ENCODE results near the gene GIT2. TPM values are rescaled to one million over a fixed set of nuclear protein-coding genes. Genes with fewer than 3 reads are reported as not detected.

GIT2 gene
- total and polyA plus RNA-seq, 9 donors: 17.4 to 58.8 (median 43.7) TPM

DNA sequence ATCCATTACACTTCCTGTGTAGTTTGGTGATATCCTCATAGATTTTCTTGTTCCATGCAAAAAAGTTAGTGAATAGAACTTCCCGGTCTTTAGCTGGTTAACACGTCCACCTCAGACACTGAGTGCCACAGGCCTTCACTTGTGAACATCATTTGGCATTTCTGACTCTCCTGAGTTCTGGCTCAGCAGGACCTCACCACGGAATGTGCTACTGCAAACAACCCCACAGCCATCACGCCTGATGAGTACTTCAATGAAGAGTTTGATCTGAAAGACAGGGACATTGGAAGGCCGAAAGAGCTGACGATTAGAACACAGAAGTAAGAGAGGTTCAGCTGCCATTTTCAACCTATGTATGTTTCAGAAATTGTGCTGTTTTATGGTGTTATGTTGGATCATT lies 32.2 kb upstream of the GIT2 start:
- TF ChIP-seq, protein P1, sequence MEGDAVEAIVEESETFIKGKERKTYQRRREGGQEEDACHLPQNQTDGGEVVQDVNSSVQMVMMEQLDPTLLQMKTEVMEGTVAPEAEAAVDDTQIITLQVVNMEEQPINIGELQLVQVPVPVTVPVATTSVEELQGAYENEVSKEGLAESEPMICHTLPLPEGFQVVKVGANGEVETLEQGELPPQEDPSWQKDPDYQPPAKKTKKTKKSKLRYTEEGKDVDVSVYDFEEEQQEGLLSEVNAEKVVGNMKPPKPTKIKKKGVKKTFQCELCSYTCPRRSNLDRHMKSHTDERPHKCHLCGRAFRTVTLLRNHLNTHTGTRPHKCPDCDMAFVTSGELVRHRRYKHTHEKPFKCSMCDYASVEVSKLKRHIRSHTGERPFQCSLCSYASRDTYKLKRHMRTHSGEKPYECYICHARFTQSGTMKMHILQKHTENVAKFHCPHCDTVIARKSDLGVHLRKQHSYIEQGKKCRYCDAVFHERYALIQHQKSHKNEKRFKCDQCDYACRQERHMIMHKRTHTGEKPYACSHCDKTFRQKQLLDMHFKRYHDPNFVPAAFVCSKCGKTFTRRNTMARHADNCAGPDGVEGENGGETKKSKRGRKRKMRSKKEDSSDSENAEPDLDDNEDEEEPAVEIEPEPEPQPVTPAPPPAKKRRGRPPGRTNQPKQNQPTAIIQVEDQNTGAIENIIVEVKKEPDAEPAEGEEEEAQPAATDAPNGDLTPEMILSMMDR (IDR thresholded peaks at IDR 0.05): no peak
- TF ChIP-seq EP300 (IDR thresholded peaks at IDR 0.05) (no peak), POLR2A (IDR thresholded peaks at IDR 0.05) (no peak)
- no peaks in the 10 kb centered on the region for H3K27me3 ChIP-seq
- no peak for DNase-seq
- no peak overlapping the region for H3K27ac ChIP-seq
- H3K36me3 ChIP-seq: no peaks in the 10 kb centered on the region
- WGBS, 3 donors: 80 to 83% (median 81%) methylated on average over 6 of the region's 6 CpGs
- intact Hi-C loops (cut with DNase I): no loop called here
- H3K4me1 ChIP-seq (ENCODE audit: insufficient read depth): no peaks in the 10 kb centered on the region
- no peak overlapping the region for H3K4me3 ChIP-seq
- H3K9me3 ChIP-seq: no peaks in the 10 kb centered on the region

DNA sequence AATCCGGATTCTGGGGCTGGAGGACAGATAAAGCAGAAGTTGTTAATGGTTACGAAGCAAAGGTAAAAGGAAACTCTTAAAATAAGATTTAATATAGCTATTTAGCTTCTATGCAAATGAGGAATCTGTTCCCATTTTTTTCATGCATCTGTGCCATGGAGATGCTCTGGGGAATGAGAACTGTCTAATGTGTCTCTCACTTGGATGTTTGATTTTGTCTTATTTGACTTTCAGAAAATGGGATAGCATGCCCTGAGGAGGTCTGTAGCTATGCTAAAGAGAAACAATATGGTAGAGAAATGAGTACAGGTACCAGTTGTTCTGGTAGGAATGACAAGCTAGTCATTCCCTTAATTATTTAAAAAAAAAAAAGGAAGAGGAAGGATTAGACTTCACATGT lies 27.9 kb upstream of the GIT2 start:
- Histone ChIP-seq H3K4me3 (no peak overlapping the region), H3K27ac (no peak overlapping the region), H3K4me1 (ENCODE audit: insufficient read depth) (no peaks in the 10 kb centered on the region), H3K36me3 (no peaks in the 10 kb centered on the region), H3K27me3 (no peaks in the 10 kb centered on the region), H3K9me3 (no peaks in the 10 kb centered on the region)
- TF ChIP-seq, protein P1 (IDR thresholded peaks at IDR 0.05): no peak
- no peak for TF ChIP-seq EP300 (IDR thresholded peaks at IDR 0.05)
- no peak for TF ChIP-seq POLR2A (IDR thresholded peaks at IDR 0.05)
- intact Hi-C loops (cut with DNase I): no loop called here
- DNase-seq: no peak
- WGBS, 3 donors: 71 to 80% (median 76%) methylated on average over 2 of the region's 2 CpGs

DNA sequence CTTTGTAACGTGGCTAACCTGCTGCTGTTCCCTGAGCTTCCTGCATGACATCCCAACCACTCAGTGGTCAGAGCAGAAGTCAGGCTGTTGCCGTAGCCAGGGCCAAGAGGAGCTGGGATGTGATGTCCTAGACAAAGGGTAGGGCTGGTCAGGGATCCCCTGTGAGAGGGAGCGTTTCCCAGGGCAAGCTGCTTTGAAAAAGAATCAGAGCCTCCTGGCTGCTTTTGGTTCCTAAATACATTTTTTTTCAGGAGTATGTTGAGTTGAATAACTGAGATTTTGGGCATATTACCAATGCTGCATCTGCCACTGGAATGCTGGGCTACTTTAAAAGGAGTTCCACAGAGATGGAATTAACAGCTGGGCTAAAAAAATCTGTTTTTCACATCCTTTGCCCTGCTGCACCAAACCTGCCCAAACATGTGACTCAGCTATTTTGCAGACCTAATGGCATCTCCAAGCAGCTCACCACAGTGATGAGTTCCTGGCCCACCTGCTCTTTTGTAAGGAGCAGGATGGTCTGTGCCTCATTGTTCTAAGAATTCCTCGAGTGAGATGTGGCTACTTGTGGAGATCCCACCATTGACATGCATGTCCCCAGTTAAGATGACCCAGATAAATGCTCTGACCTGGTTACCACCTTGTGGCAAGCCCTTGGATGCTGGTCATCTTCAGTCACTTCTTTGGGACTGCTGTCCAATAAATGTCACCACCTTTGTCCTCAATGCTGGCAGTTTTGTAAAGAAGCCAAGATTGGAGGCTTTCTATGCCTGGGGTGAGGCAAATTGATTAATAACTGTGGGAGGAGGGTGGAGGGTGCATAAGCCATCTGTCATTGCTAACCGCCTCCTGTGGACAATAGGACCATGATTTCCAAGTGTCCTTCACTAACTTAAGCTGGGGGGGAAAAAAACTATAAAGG lies 27.2 kb upstream of the GIT2 start:
- H3K36me3 ChIP-seq: no peaks in the 10 kb centered on the region

DNA sequence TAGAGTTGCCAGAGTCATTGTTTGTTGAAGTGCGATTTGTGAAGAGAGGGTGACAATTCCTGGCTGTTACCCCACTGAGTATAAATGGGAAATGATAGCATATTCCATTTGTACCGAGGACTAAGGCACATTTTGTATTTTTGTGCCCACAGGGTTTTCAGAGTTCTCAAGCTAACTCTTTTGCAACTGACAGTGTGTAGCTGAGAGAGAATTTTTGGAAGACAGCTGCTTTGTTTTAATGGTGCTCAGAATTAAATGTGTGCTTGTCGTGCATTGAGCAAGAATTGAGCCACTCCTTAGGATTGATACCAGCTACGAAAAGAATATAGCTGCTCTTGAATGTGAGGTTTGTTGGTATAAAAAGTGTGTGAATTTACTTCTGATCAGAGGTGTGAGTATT lies 24.8 kb upstream of the GIT2 start:
- Histone ChIP-seq H3K9me3 (no peaks in the 10 kb centered on the region), H3K36me3 (no peaks in the 10 kb centered on the region), H3K4me3 (no peak overlapping the region), H3K4me1 (ENCODE audit: insufficient read depth) (no peaks in the 10 kb centered on the region), H3K27ac (no peak overlapping the region), H3K27me3 (no peaks in the 10 kb centered on the region)
- no peak for TF ChIP-seq EP300 (IDR thresholded peaks at IDR 0.05)
- no peak for TF ChIP-seq POLR2A (IDR thresholded peaks at IDR 0.05)
- TF ChIP-seq, protein P1 (IDR thresholded peaks at IDR 0.05): no peak
- intact Hi-C loops (cut with DNase I): no loop called here
- WGBS, 3 donors: 93 to 96% (median 95%) methylated on average over 4 of the region's 4 CpGs
- no peak for DNase-seq

More for the DNA sequence above, 27.2 kb upstream of the GIT2 start:
- 31 to 47% (median 33%) methylated on average over 5 of the region's 5 CpGs for WGBS, 3 donors
- TF ChIP-seq POLR2A (IDR thresholded peaks at IDR 0.05) (no peak), EP300 (IDR thresholded peaks at IDR 0.05) (no peak)
- TF ChIP-seq, protein P1 (IDR thresholded peaks at IDR 0.05): no peak
- H3K4me3 ChIP-seq: no peak overlapping the region
- H3K4me1 ChIP-seq (ENCODE audit: insufficient read depth): no peaks in the 10 kb centered on the region
- DNase-seq: no peak
- no peaks in the 10 kb centered on the region for H3K9me3 ChIP-seq
- intact Hi-C loops (cut with DNase I): no loop called here
- H3K27ac ChIP-seq: no peak overlapping the region
- no peaks in the 10 kb centered on the region for H3K27me3 ChIP-seq
